LNCaP clone FGC (cell line): ENCODE measurements around the gene SOWAHA.

ENCODE experiments used
- DNase-seq: peaks from one replicate; pipeline ENCODE4 v3.0.0-alpha.2; 2011; ENCODE audit warnings: low read depth
- H3K4me3 ChIP-seq: 2 replicates; pipeline ENCODE4 v1.5.1; 2011; ENCODE audit warnings: mild to moderate bottlenecking, low read depth, low read length, control low read depth
- CTCF ChIP-seq: IDR thresholded peaks from 2 replicates; pipeline ENCODE4 v1.5.1; 2012; ENCODE audit warnings: mild to moderate bottlenecking; ENCODE audit not compliant: control insufficient read depth, insufficient read depth; ENCODE audit errors: extremely low read depth

The SOWAHA gene

GRCh38 chr5:132767150-132767549, 46.0 kb upstream of the SOWAHA start:
- TF ChIP-seq CTCF: no peak
- DNase-seq: no peak
- no peak overlapping the region for H3K4me3 ChIP-seq

- H3K4me3 ChIP-seq: no peak overlapping the region
- no peak for TF ChIP-seq CTCF
- DNase-seq: no peak
These were observed 44.6 kb upstream of the SOWAHA start for GRCh38 chr5:132768485-132768868.

GRCh38 chr5:132770476-132771159, 42.5 kb upstream of the SOWAHA start:
- no peak overlapping the region for H3K4me3 ChIP-seq
- no peak for DNase-seq
- no peak for TF ChIP-seq CTCF

- no peak for TF ChIP-seq CTCF
- no peak overlapping the region for H3K4me3 ChIP-seq
- no peak for DNase-seq
These were observed 41.6 kb upstream of the SOWAHA start for GRCh38 chr5:132771503-132771998.

- DNase-seq: no peak
- no peak overlapping the region for H3K4me3 ChIP-seq
- no peak for TF ChIP-seq CTCF
These were observed 40.6 kb upstream of the SOWAHA start for GRCh38 chr5:132772291-132773070.

GRCh38 chr5:132773114-132773513, 40.0 kb upstream of the SOWAHA start:
- no peak for DNase-seq
- H3K4me3 ChIP-seq: no peak overlapping the region
- no peak for TF ChIP-seq CTCF
